ENCODE results near the gene FNDC1. TPM values are rescaled to one million over a fixed set of nuclear protein-coding genes. Genes with fewer than 3 reads are reported as not detected.

FNDC1 gene
- total RNA-seq, 1 donor from 2014 or later: 0.64 TPM

- no peak for TF ChIP-seq CTCF (IDR thresholded peaks at IDR 0.05)
- DNase-seq (ENCODE audit: extremely low spot score, unreplicated experiment): no peak
- Mint-ChIP-seq H3K36me3 (ENCODE audit: unreplicated experiment) (no peaks in the 10 kb centered on the region), H3K27ac (ENCODE audit: unreplicated experiment) (no peak overlapping the region), H3K27me3 (ENCODE audit: unreplicated experiment) (no peaks in the 10 kb centered on the region), H3K4me1 (ENCODE audit: unreplicated experiment) (peaks cover 3% of the 10 kb centered on the region), H3K9me3 (ENCODE audit: unreplicated experiment) (no peaks in the 10 kb centered on the region), H3K4me3 (ENCODE audit: unreplicated experiment) (no peak overlapping the region)
Measured at GRCh38 chr6:159212028-159212427, 42.8 kb downstream of the FNDC1 start.

- no peak for TF ChIP-seq CTCF (IDR thresholded peaks at IDR 0.05)
- H3K27ac Mint-ChIP-seq (ENCODE audit: unreplicated experiment): no peak overlapping the region
Measured at GRCh38 chr6:159212525-159213280, 43.5 kb downstream of the FNDC1 start.

GRCh38 chr6:159213405-159213804 is 44.2 kb downstream of the FNDC1 start:
- no peak overlapping the region for H3K27ac Mint-ChIP-seq (ENCODE audit: unreplicated experiment)
- DNase-seq (ENCODE audit: extremely low spot score, unreplicated experiment): no peak
- no peaks in the 10 kb centered on the region for H3K27me3 Mint-ChIP-seq (ENCODE audit: unreplicated experiment)
- H3K4me3 Mint-ChIP-seq (ENCODE audit: unreplicated experiment): no peak overlapping the region
- TF ChIP-seq CTCF (IDR thresholded peaks at IDR 0.05): no peak
- H3K36me3 Mint-ChIP-seq (ENCODE audit: unreplicated experiment): no peaks in the 10 kb centered on the region
- H3K9me3 Mint-ChIP-seq (ENCODE audit: unreplicated experiment): no peaks in the 10 kb centered on the region
- peaks cover 3% of the 10 kb centered on the region for H3K4me1 Mint-ChIP-seq (ENCODE audit: unreplicated experiment)

More at GRCh38 chr6:159212525-159213280, 43.5 kb downstream of the FNDC1 start:
- no peaks in the 10 kb centered on the region for H3K36me3 Mint-ChIP-seq (ENCODE audit: unreplicated experiment)
- DNase-seq (ENCODE audit: extremely low spot score, unreplicated experiment): no peak
- H3K4me1 Mint-ChIP-seq (ENCODE audit: unreplicated experiment): peaks cover 3% of the 10 kb centered on the region
- no peaks in the 10 kb centered on the region for H3K27me3 Mint-ChIP-seq (ENCODE audit: unreplicated experiment)
- H3K4me3 Mint-ChIP-seq (ENCODE audit: unreplicated experiment): no peak overlapping the region
- H3K9me3 Mint-ChIP-seq (ENCODE audit: unreplicated experiment): no peaks in the 10 kb centered on the region

- TF ChIP-seq CTCF (IDR thresholded peaks at IDR 0.05): no peak
- Mint-ChIP-seq H3K4me1 (ENCODE audit: unreplicated experiment) (peaks cover 3% of the 10 kb centered on the region), H3K27ac (ENCODE audit: unreplicated experiment) (no peak overlapping the region), H3K9me3 (ENCODE audit: unreplicated experiment) (no peaks in the 10 kb centered on the region), H3K36me3 (ENCODE audit: unreplicated experiment) (no peaks in the 10 kb centered on the region), H3K27me3 (ENCODE audit: unreplicated experiment) (peaks cover 3% of the 10 kb centered on the region), H3K4me3 (ENCODE audit: unreplicated experiment) (no peak overlapping the region)
- no peak for DNase-seq (ENCODE audit: extremely low spot score, unreplicated experiment)
Measured at GRCh38 chr6:159214281-159214680, 45.1 kb downstream of the FNDC1 start.

GRCh38 chr6:159217595-159218275 is 48.5 kb downstream of the FNDC1 start:
- no peak for DNase-seq (ENCODE audit: extremely low spot score, unreplicated experiment)
- Mint-ChIP-seq H3K27me3 (ENCODE audit: unreplicated experiment) (peaks cover 18% of the 10 kb centered on the region), H3K27ac (ENCODE audit: unreplicated experiment) (no peak overlapping the region), H3K36me3 (ENCODE audit: unreplicated experiment) (no peaks in the 10 kb centered on the region), H3K4me1 (ENCODE audit: unreplicated experiment) (peaks cover 5% of the 10 kb centered on the region), H3K9me3 (ENCODE audit: unreplicated experiment) (no peaks in the 10 kb centered on the region), H3K4me3 (ENCODE audit: unreplicated experiment) (no peak overlapping the region)
- TF ChIP-seq CTCF (IDR thresholded peaks at IDR 0.05): peak; percentile 45

Data from osteocyte (in vitro differentiated cells).